IPS DF 19.7 (cell line): ENCODE results near the gene PACS2.
"Not testable (repeated sequence)": the region's sequence is repeated elsewhere in the genome, so short reads cannot be mapped to it uniquely, and the experiment has no call there.

Experiments used
- DNase-seq: peaks from one replicate; pipeline ENCODE4 v3.0.0-alpha.2; 2013; ENCODE audit warnings: low read depth, low spot score

PACS2 gene

GRCh38 chr14:105314287-105315200, at the start of gene PACS2:
Gene PACS2 (plus strand): TSS chr14:105314748. CDS start chr14:105314919, 171 bp downstream.
- no peak for DNase-seq

- DNase-seq = no peak
These were observed 46.6 kb upstream of the PACS2 start for GRCh38 chr14:105267820-105268548.

GRCh38 chr14:105268736-105269354, 45.7 kb upstream of the PACS2 start:
- no peak for DNase-seq

- no peak for DNase-seq
These were observed 45.1 kb upstream of the PACS2 start for GRCh38 chr14:105269405-105269804.

- DNase-seq = no peak
These were observed 43.2 kb upstream of the PACS2 start for GRCh38 chr14:105271224-105271890.

- DNase-seq = no peak
These were observed 41.9 kb upstream of the PACS2 start for GRCh38 chr14:105272623-105273022.

GRCh38 chr14:105273062-105273461, 41.5 kb upstream of the PACS2 start:
- DNase-seq = no peak

- DNase-seq = no peak
These were observed 39.9 kb upstream of the PACS2 start for GRCh38 chr14:105274637-105275036.

GRCh38 chr14:105275267-105275946, 39.1 kb upstream of the PACS2 start:
- no peak for DNase-seq

GRCh38 chr14:105277448-105277847, 37.1 kb upstream of the PACS2 start:
- DNase-seq = not testable (repeated sequence)

GRCh38 chr14:105279642-105280361, 34.7 kb upstream of the PACS2 start:
- DNase-seq = no peak

GRCh38 chr14:105280525-105280924, 34.0 kb upstream of the PACS2 start:
- no peak for DNase-seq

GRCh38 chr14:105281371-105282097, 33.0 kb upstream of the PACS2 start:
- DNase-seq = peak; percentile 17

GRCh38 chr14:105282098-105282725, 32.3 kb upstream of the PACS2 start:
- DNase-seq = no peak

- DNase-seq = no peak
These were observed 31.5 kb upstream of the PACS2 start for GRCh38 chr14:105283028-105283427.

GRCh38 chr14:105283899-105284298, 30.6 kb upstream of the PACS2 start:
- DNase-seq = no peak

- DNase-seq = no peak
These were observed 29.4 kb upstream of the PACS2 start for GRCh38 chr14:105285174-105285573.

GRCh38 chr14:105286759-105287144, 27.8 kb upstream of the PACS2 start:
- DNase-seq = no peak
